H1 (cell line): ENCODE results near the gene DOK3.

ENCODE experiments used
- BCL11A ChIP-seq, 2 experiments: IDR thresholded peaks; one replicate each; pipeline ENCODE4 v1.6.1; 2011; ENCODE audit warnings: low read depth in 2 of 2, low read length in 2 of 2, mild to moderate bottlenecking in 2 of 2
- CREB1 ChIP-seq: IDR thresholded peaks from 2 replicates; pipeline ENCODE4 v1.6.1; 2012; ENCODE audit warnings: inconsistent platforms
- CTCF ChIP-seq, 3 experiments: IDR thresholded peaks; 1 replicate in 2 of 3; 2 replicates in 1 of 3; pipeline versions ENCODE4 v1.5.1 to v1.6.1; 2011; ENCODE audit warnings: low read length in 3 of 3, mild to moderate bottlenecking in 3 of 3, inconsistent platforms in 2 of 3, low read depth in 1 of 3, moderate library complexity in 1 of 3; ENCODE audit not compliant: insufficient read depth in 1 of 3; ENCODE audit errors: control extremely low read depth in 1 of 3
- EGR1 ChIP-seq: IDR thresholded peaks from 2 replicates; pipeline ENCODE4 v1.6.1; 2011; ENCODE audit warnings: low read depth, low read length, borderline replicate concordance
- PHF8 ChIP-seq: fragments of 200-600 bp; sonication (generic); conservative IDR thresholded peaks from 2 replicates; pipeline ENCODE4 v1.7.1; 2012; ENCODE audit warnings: low read depth, mild to moderate bottlenecking, inconsistent platforms, low read length, moderate library complexity
- POLR2A ChIP-seq, 2 experiments: IDR thresholded peaks; 1 replicate in 1 of 2; 2 replicates in 1 of 2; pipeline ENCODE4 v1.6.1; 2011; ENCODE audit warnings: low read depth in 2 of 2, low read length in 2 of 2, mild to moderate bottlenecking in 2 of 2; ENCODE audit errors: control extremely low read depth in 1 of 2
- POLR2AphosphoS5 ChIP-seq: IDR thresholded peaks from 2 replicates; pipeline ENCODE4 v1.6.1; 2011; ENCODE audit warnings: low read depth, low read length
- SUZ12 ChIP-seq: fragments of 200-600 bp; sonication (generic); IDR thresholded peaks from 2 replicates; pipeline ENCODE4 v1.6.1; 2012; ENCODE audit warnings: mild to moderate bottlenecking, inconsistent platforms, low read length, moderate library complexity, mixed read lengths

GRCh38 chr5:177498013-177498787 is 11.4 kb downstream of the DOK3 start:
- TF ChIP-seq POLR2AphosphoS5 (no peak), CTCF (IDR thresholded peaks at IDR 0.05; ENCODE audit: control extremely low read depth in 1 of 3, insufficient read depth in 1 of 3, low read depth in 1 of 3, low read length in 3 of 3) (no peak), SUZ12 (no peak; the same call in 1 of the 2 replicates), POLR2A (IDR thresholded peaks at IDR 0.05; ENCODE audit: control extremely low read depth in 1 of 2, low read depth in 2 of 2, low read length in 2 of 2) (no peak), BCL11A (IDR thresholded peaks at IDR 0.05; ENCODE audit: low read depth in 2 of 2, low read length in 2 of 2) (no peak), PHF8 (no peak), CREB1 (no peak), EGR1 (no peak)
